Astrocyte (in vitro differentiated cells and primary cell): Measurements from ENCODE around the gene CELA2B. TPM values are rescaled to one million over a fixed set of nuclear protein-coding genes. Genes with fewer than 3 reads are reported as not detected.

Experiments used
- DNase-seq: peaks from one replicate; pipeline ENCODE4 v3.0.0-alpha.2; 2010; ENCODE audit warnings: low read depth
- FAIRE-seq: peaks from 2 replicates; lab custom pipeline; 2011; peaks lifted over from hg19 to GRCh38; lab: Jason Lieb, UNC
- H2AFZ ChIP-seq: 2 replicates; pipeline ENCODE4 v1.6.0; 2012; ENCODE audit warnings: low read depth, low read length, inconsistent platforms
- H3K27ac ChIP-seq: 2 replicates; pipeline ENCODE4 v1.5.1; 2011; ENCODE audit warnings: low read depth, low read length, inconsistent platforms
- H3K27me3 ChIP-seq: 2 replicates; pipeline ENCODE4 v1.6.0; 2011; ENCODE audit warnings: low read length, inconsistent platforms; ENCODE audit not compliant: insufficient read depth
- H3K36me3 ChIP-seq: 2 replicates; pipeline ENCODE4 v1.5.1; 2011; ENCODE audit warnings: low read length, inconsistent platforms; ENCODE audit not compliant: insufficient read depth
- H3K4me1 ChIP-seq: 2 replicates; pipeline ENCODE4 v1.5.1; 2011; ENCODE audit warnings: low read length, inconsistent platforms; ENCODE audit not compliant: insufficient read depth
- H3K4me2 ChIP-seq: 2 replicates; pipeline ENCODE4 v1.6.0; 2012; ENCODE audit warnings: low read length, inconsistent platforms
- H3K4me3 ChIP-seq: 2 replicates; pipeline ENCODE4 v1.5.1; 2011; ENCODE audit warnings: low read depth, mild to moderate bottlenecking, low read length, inconsistent platforms; ENCODE audit not compliant: insufficient read depth
- H3K79me2 ChIP-seq: 2 replicates; pipeline ENCODE4 v1.6.0; 2012; ENCODE audit warnings: mild to moderate bottlenecking, low read length, inconsistent platforms; ENCODE audit not compliant: insufficient read depth
- H3K9ac ChIP-seq: 2 replicates; pipeline ENCODE4 v1.6.0; 2012; ENCODE audit warnings: mild to moderate bottlenecking, low read length, inconsistent platforms
- H3K9me3 ChIP-seq: 2 replicates; pipeline ENCODE4 v1.5.1; 2012; ENCODE audit warnings: low read depth, mild to moderate bottlenecking, low read length, inconsistent platforms; ENCODE audit not compliant: insufficient read depth
- H4K20me1 ChIP-seq: 2 replicates; pipeline ENCODE4 v1.6.0; 2012; ENCODE audit warnings: low read length, inconsistent platforms; ENCODE audit not compliant: insufficient read depth
- H3K27ac Mint-ChIP-seq: one replicate; pipeline ENCODE4 v1.8.0; 2021; ENCODE audit warnings: mild to moderate bottlenecking, mixed read lengths; ENCODE audit not compliant: unreplicated experiment
- H3K27me3 Mint-ChIP-seq: one replicate; pipeline ENCODE4 v1.8.0; 2021; ENCODE audit warnings: low read depth, mixed read lengths; ENCODE audit not compliant: unreplicated experiment
- H3K36me3 Mint-ChIP-seq: one replicate; pipeline ENCODE4 v1.8.0; 2021; ENCODE audit warnings: low read depth, mixed read lengths; ENCODE audit not compliant: unreplicated experiment
- H3K4me1 Mint-ChIP-seq: one replicate; pipeline ENCODE4 v1.8.0; 2021; ENCODE audit warnings: low read depth, mixed read lengths; ENCODE audit not compliant: unreplicated experiment
- H3K4me3 Mint-ChIP-seq: one replicate; pipeline ENCODE4 v1.8.0; 2021; ENCODE audit warnings: mild to moderate bottlenecking, moderate library complexity, mixed read lengths; ENCODE audit not compliant: unreplicated experiment
- H3K9me3 Mint-ChIP-seq: one replicate; pipeline ENCODE4 v1.8.0; 2021; ENCODE audit warnings: mild to moderate bottlenecking, mixed read lengths; ENCODE audit not compliant: unreplicated experiment
- CTCF ChIP-seq: IDR thresholded peaks from 2 replicates; pipeline ENCODE4 v1.5.1; 2011; ENCODE audit warnings: low read depth, mild to moderate bottlenecking, inconsistent platforms, low read length, moderate library complexity; ENCODE audit not compliant: insufficient read depth
- EZH2 ChIP-seq: IDR thresholded peaks from 2 replicates; pipeline ENCODE4 v1.6.1; 2012; ENCODE audit warnings: mild to moderate bottlenecking, low read length, inconsistent platforms; ENCODE audit not compliant: insufficient read depth
- total RNA-seq: library from RNA; stranded (reverse); gene quantifications from 2 replicates; pipeline ENCODE4 v1.2.1, GENCODE V29; 2021

Gene CELA2B
- total RNA-seq, 1 donor from 2014 or later, result not detected

GRCh38 chr1:15524283-15525049, 48.6 kb downstream of the CELA2B start:
- TF ChIP-seq CTCF (no peak), EZH2 (no peak)
- Mint-ChIP-seq H3K4me1 (peaks cover 6% of the 10 kb centered on the region), H3K36me3 (no peaks in the 10 kb centered on the region), H3K27ac (peak overlapping the region; percentile 98), H3K9me3 (no peaks in the 10 kb centered on the region), H3K4me3 (peak overlapping the region; percentile 86), H3K27me3 (no peaks in the 10 kb centered on the region)
- Histone ChIP-seq H4K20me1 (peaks cover 5% of the 10 kb centered on the region), H3K9me3 (no peaks in the 10 kb centered on the region), H3K79me2 (peaks cover 17% of the 10 kb centered on the region), H3K4me2 (peak overlapping the region; percentile 82), H2AFZ (peak overlapping the region; percentile 78), H3K9ac (peak overlapping the region; percentile 95), H3K27ac (peak overlapping the region; percentile 99), H3K27me3 (no peaks in the 10 kb centered on the region), H3K36me3 (no peaks in the 10 kb centered on the region), H3K4me1 (peaks cover 18% of the 10 kb centered on the region), H3K4me3 (peak overlapping the region; percentile 66)
- peak; percentile 88 for DNase-seq
- no peak for FAIRE-seq

GRCh38 chr1:15525050-15526020, 49.4 kb downstream of the CELA2B start:
- peak overlapping the region; percentile 98 for H3K27ac Mint-ChIP-seq
- no peaks in the 10 kb centered on the region for H3K27me3 ChIP-seq
- peak overlapping the region; percentile 80 for H3K27ac ChIP-seq
- DNase-seq (no peak), FAIRE-seq (no peak)
- peaks cover 5% of the 10 kb centered on the region for H4K20me1 ChIP-seq
- peak overlapping the region; percentile 90 for H3K9ac ChIP-seq
- peaks cover 19% of the 10 kb centered on the region for H3K79me2 ChIP-seq
- no peaks in the 10 kb centered on the region for H3K36me3 ChIP-seq
- peak overlapping the region; percentile 94 for H3K4me2 ChIP-seq
- H3K9me3 ChIP-seq, result no peaks in the 10 kb centered on the region
- peaks cover 18% of the 10 kb centered on the region for H3K4me1 ChIP-seq
- no peaks in the 10 kb centered on the region for H3K9me3 Mint-ChIP-seq
- H2AFZ ChIP-seq, result peak overlapping the region; percentile 95
- H3K4me1 Mint-ChIP-seq, result peaks cover 6% of the 10 kb centered on the region
- no peaks in the 10 kb centered on the region for H3K36me3 Mint-ChIP-seq
- H3K4me3 Mint-ChIP-seq, result peak overlapping the region; percentile 86
- TF ChIP-seq CTCF (no peak), EZH2 (no peak)
- H3K27me3 Mint-ChIP-seq, result no peaks in the 10 kb centered on the region
- H3K4me3 ChIP-seq, result peak overlapping the region; percentile 81
